ENCODE measurements around the gene ARMC2.

GRCh38 chr6:109013656-109014305, 165.6 kb downstream of the ARMC2 start:
- no peak for TF ChIP-seq CTCF (IDR thresholded peaks at IDR 0.05)
- peak; percentile 35 to 84 for TF ChIP-seq EP300 (IDR thresholded peaks at IDR 0.05)
- TF ChIP-seq POLR2A (IDR thresholded peaks at IDR 0.05): no peak

Data from tibial nerve (tissue), 4 donors.